OCI-LY3 (cell line): ENCODE results near the gene SYT2.
"Not testable (repeated sequence)": the region's sequence is repeated elsewhere in the genome, so short reads cannot be mapped to it uniquely, and the experiment has no call there.

ENCODE experiments used
- EZH2phosphoT487 ChIP-seq: fragments of 200-600 bp; shearing (Covaris generic); IDR thresholded peaks from 2 replicates; pipeline ENCODE4 v1.6.1; 2018; ENCODE audit warnings: antibody characterized with exemption, mixed run types, low read depth
- TF ChIP-seq, protein P1 (sequence below): fragments of 200-600, 300-600 bp; sonication (generic); IDR thresholded peaks from 2 replicates; pipeline ENCODE4 v1.5.1; 2014; ENCODE audit warnings: antibody characterized with exemption, low read length, low read depth

- TF ChIP-seq, protein P1, sequence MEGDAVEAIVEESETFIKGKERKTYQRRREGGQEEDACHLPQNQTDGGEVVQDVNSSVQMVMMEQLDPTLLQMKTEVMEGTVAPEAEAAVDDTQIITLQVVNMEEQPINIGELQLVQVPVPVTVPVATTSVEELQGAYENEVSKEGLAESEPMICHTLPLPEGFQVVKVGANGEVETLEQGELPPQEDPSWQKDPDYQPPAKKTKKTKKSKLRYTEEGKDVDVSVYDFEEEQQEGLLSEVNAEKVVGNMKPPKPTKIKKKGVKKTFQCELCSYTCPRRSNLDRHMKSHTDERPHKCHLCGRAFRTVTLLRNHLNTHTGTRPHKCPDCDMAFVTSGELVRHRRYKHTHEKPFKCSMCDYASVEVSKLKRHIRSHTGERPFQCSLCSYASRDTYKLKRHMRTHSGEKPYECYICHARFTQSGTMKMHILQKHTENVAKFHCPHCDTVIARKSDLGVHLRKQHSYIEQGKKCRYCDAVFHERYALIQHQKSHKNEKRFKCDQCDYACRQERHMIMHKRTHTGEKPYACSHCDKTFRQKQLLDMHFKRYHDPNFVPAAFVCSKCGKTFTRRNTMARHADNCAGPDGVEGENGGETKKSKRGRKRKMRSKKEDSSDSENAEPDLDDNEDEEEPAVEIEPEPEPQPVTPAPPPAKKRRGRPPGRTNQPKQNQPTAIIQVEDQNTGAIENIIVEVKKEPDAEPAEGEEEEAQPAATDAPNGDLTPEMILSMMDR: not testable (repeated sequence)
- TF ChIP-seq EZH2phosphoT487: not testable (repeated sequence)
Observed at GRCh38 chr1:202552615-202553014, 157.6 kb downstream of the SYT2 start.
